ENCODE data around the gene APBA2. TPM values are rescaled to one million over a fixed set of nuclear protein-coding genes. Genes with fewer than 3 reads are reported as not detected.

The APBA2 gene
- total RNA-seq, 1 donor = 4.7 TPM

DNA sequence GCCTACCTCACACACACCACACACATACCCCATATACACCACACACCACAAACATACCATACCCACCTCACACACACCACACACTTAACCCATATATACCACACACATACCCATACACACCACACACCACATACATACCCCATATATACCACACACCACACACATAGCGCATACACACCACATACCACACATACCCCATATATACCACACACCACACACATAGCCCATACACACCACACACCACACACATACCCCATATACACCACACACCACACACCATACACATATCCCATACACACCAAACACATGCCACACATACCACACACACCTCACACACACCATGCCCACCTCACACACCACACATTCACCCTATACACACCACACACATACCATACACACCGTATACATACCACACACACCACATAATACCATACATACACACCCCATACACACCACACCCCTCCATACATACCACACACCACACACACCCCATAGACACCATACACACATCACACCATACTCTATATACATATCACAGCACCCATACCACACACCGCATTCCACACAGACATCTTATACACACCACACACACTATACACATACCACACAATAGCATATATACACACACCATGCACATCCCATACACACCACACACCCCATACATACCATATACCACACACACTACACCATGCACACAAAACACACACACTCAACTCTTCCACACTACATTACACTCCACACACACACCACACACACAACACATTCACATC lies 29.5 kb downstream of the APBA2 start:
- no peak for DNase-seq (ENCODE audit: low read depth)
- H3K4me3 ChIP-seq (ENCODE audit: low read depth, low read length) = no peak overlapping the region
- TF ChIP-seq CTCF (IDR thresholded peaks at IDR 0.05; ENCODE audit: insufficient read depth, low read depth, low read length) = no peak

GRCh38 chr15:28915935-28916334 lies 30.2 kb downstream of the APBA2 start:
- no peak for DNase-seq (ENCODE audit: low read depth)
- H3K4me3 ChIP-seq (ENCODE audit: low read depth, low read length) = no peak overlapping the region
- TF ChIP-seq CTCF (IDR thresholded peaks at IDR 0.05; ENCODE audit: insufficient read depth, low read depth, low read length) = no peak

DNA sequence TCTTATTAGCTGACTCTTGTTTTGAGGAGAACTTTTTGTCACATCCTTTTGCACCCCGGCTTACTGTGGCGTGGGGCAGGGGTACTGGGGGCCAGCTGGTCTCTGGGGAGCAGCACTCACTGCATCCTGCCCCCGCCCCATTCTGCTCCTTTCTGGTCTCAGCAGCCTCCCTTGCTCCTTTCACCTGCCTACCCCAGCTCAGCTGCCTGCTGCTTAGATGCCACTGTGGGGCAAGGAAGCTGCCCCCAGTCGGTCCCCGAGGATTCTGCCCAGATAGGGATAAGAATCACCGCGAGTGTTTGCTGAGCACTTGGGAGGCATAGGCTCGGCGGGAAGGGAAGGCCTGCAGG lies 32.0 kb downstream of the APBA2 start:
- no peak for DNase-seq (ENCODE audit: low read depth)
- H3K4me3 ChIP-seq (ENCODE audit: low read depth, low read length) = no peak overlapping the region
- TF ChIP-seq CTCF (IDR thresholded peaks at IDR 0.05; ENCODE audit: insufficient read depth, low read depth, low read length) = no peak

- DNase-seq (ENCODE audit: low read depth) = peak; percentile 26
- H3K4me3 ChIP-seq (ENCODE audit: low read depth, low read length) = peak overlapping the region; percentile 48
- TF ChIP-seq CTCF (IDR thresholded peaks at IDR 0.05; ENCODE audit: insufficient read depth, low read depth, low read length) = peak; percentile 37
Measured at GRCh38 chr15:28918141-28918983, 32.6 kb downstream of the APBA2 start.

DNA sequence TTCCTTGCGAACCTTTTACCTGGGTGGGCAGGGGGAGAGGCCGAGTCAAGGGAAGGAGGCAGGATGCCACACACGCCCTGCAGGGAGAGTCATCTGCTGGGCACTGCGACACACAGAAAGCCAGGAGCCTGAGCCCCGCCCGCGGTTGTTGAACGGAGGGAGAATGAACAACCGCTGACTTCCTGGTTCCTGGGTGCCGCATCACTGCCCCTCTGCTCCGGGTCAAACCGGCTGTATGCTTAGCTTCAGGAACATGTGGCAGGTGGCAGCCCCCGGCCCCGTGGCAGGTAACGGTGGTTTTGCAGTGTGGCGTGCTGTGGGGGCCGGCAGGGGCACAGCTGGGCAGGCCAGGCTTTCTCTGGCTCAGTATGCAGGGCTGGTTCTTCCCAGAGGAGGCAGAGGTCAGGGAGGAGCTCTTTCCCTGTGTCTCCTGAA lies 33.4 kb downstream of the APBA2 start:
- DNase-seq (ENCODE audit: low read depth) = no peak
- no peak for TF ChIP-seq CTCF (IDR thresholded peaks at IDR 0.05; ENCODE audit: insufficient read depth, low read depth, low read length)
- H3K4me3 ChIP-seq (ENCODE audit: low read depth, low read length) = peak overlapping the region; percentile 36

GRCh38 chr15:28919679-28920655 lies 34.2 kb downstream of the APBA2 start:
- TF ChIP-seq CTCF (IDR thresholded peaks at IDR 0.05; ENCODE audit: insufficient read depth, low read depth, low read length) = no peak
- H3K4me3 ChIP-seq (ENCODE audit: low read depth, low read length) = no peak overlapping the region
- DNase-seq (ENCODE audit: low read depth) = no peak
